ENCODE measurements around the gene DPP9.

GRCh38 chr19:4657835-4658234 is 65.8 kb downstream of the DPP9 start:
- TF ChIP-seq POLR2AphosphoS5 (IDR thresholded peaks at IDR 0.05; ENCODE audit: insufficient read depth in 1 of 2, low read depth in 1 of 2) (no peak), POLR2A (IDR thresholded peaks at IDR 0.05) (no peak), CTCF (IDR thresholded peaks at IDR 0.05) (no peak)
